BE2C (cell line): ENCODE results near the gene SLC28A1.

ENCODE experiments used
- DNase-seq: peaks from one replicate; pipeline ENCODE4 v3.0.0-alpha.2; 2020
- H3K27me3 ChIP-seq: fragments of 250-450 bp; sonication (Bioruptor Pico); 2 replicates; pipeline ENCODE4 v1.5.1; 2020; ENCODE audit warnings: mild to moderate bottlenecking
- H3K36me3 ChIP-seq: fragments of 250-450 bp; sonication (Bioruptor Pico); 2 replicates; pipeline ENCODE4 v1.5.1; 2020; ENCODE audit warnings: mild to moderate bottlenecking
- H3K4me1 ChIP-seq: fragments of 250-450 bp; sonication (Bioruptor Pico); 2 replicates; pipeline ENCODE4 v1.5.1; 2020
- H3K4me3 ChIP-seq: 2 replicates; pipeline ENCODE4 v1.5.1; 2011; ENCODE audit warnings: low read depth, low read length
- H3K9me3 ChIP-seq: fragments of 250-450 bp; sonication (Bioruptor Pico); 2 replicates; pipeline ENCODE4 v1.5.1; 2020
- TF ChIP-seq, protein P1 (sequence below): IDR thresholded peaks from 2 replicates; pipeline ENCODE4 v1.5.1; 2012; ENCODE audit warnings: mild to moderate bottlenecking, low read depth, low read length

SLC28A1 gene

DNA sequence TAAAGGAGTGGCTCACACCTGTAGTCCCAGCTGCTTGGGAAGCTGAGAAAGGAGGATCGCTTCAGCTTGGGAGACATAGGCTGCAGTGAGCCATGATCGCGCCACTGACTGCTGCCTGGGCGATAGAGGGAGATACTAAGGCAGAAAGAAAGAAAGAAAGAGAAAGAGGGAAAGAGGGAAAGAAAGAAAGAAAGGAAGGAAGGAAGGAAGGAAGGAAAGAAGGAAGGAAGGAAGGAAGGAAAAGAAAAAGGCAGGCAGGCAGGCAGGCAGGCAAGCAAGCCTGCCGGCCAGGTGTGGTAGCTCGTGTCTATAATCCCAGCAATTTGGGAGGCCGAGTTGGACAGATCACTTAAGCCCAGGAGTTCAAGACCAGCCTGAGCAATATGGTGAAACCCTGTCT, 15.3 kb downstream of the SLC28A1 start:
- H3K4me3 ChIP-seq: no peak overlapping the region
- no peaks in the 10 kb centered on the region for H3K27me3 ChIP-seq
- TF ChIP-seq, protein P1, sequence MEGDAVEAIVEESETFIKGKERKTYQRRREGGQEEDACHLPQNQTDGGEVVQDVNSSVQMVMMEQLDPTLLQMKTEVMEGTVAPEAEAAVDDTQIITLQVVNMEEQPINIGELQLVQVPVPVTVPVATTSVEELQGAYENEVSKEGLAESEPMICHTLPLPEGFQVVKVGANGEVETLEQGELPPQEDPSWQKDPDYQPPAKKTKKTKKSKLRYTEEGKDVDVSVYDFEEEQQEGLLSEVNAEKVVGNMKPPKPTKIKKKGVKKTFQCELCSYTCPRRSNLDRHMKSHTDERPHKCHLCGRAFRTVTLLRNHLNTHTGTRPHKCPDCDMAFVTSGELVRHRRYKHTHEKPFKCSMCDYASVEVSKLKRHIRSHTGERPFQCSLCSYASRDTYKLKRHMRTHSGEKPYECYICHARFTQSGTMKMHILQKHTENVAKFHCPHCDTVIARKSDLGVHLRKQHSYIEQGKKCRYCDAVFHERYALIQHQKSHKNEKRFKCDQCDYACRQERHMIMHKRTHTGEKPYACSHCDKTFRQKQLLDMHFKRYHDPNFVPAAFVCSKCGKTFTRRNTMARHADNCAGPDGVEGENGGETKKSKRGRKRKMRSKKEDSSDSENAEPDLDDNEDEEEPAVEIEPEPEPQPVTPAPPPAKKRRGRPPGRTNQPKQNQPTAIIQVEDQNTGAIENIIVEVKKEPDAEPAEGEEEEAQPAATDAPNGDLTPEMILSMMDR: no peak
- no peak for DNase-seq
- no peaks in the 10 kb centered on the region for H3K9me3 ChIP-seq
- H3K36me3 ChIP-seq: no peaks in the 10 kb centered on the region
- H3K4me1 ChIP-seq: no peaks in the 10 kb centered on the region

GRCh38 chr15:84901540-84901939, 17.1 kb downstream of the SLC28A1 start:
- Histone ChIP-seq H3K27me3 (no peaks in the 10 kb centered on the region), H3K4me1 (no peaks in the 10 kb centered on the region), H3K9me3 (no peaks in the 10 kb centered on the region), H3K36me3 (no peaks in the 10 kb centered on the region), H3K4me3 (no peak overlapping the region)
- TF ChIP-seq, protein P1: no peak
- no peak for DNase-seq

DNA sequence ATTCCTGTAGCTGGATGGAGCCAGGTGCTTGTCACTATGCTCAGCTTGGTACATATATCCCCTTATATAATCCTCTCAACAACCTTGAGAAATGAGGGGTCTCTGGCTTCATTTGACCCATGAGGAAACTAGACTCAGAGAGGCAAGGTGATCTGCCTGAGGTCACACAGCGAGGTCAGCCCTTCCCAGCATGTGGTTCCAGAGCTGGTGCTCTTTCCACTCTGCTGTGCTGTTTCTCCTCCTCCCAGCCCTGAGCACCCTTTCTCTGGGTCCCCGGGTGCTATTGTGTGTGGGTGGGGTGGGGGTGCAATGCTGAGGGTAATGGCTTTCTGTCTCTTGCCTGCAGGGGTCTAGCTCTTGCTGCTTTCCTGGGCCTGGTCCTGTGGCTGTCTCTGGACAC, 19.3 kb downstream of the SLC28A1 start:
- DNase-seq: no peak
- H3K27me3 ChIP-seq: no peaks in the 10 kb centered on the region

DNA sequence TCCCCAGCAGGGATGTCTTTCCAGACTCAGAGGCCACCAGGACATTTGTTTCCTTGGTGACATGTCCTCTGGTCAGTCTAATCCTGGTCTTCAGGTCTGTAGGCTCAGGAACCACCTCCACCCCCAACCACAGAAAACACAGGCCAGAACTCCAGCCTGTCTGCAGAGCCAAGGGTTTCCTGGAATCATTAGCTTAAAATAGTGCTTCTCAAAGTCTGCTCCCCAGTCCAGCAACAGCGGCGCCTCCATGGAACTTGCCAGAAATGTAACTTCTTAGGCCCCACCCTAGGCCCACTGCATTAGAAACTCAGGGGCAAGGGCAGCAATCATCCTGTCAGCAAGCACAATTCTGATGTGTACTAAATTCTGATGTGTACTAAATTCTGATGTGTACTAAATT, 20.0 kb downstream of the SLC28A1 start:
- TF ChIP-seq, protein P1: no peak
- Histone ChIP-seq H3K4me1 (no peaks in the 10 kb centered on the region), H3K36me3 (no peaks in the 10 kb centered on the region), H3K4me3 (no peak overlapping the region), H3K27me3 (no peaks in the 10 kb centered on the region), H3K9me3 (no peaks in the 10 kb centered on the region)
- no peak for DNase-seq

More for the DNA sequence above, 19.3 kb downstream of the SLC28A1 start:
- Histone ChIP-seq H3K4me1 (no peaks in the 10 kb centered on the region), H3K9me3 (no peaks in the 10 kb centered on the region), H3K4me3 (no peak overlapping the region), H3K36me3 (no peaks in the 10 kb centered on the region)
- TF ChIP-seq, protein P1: no peak

DNA sequence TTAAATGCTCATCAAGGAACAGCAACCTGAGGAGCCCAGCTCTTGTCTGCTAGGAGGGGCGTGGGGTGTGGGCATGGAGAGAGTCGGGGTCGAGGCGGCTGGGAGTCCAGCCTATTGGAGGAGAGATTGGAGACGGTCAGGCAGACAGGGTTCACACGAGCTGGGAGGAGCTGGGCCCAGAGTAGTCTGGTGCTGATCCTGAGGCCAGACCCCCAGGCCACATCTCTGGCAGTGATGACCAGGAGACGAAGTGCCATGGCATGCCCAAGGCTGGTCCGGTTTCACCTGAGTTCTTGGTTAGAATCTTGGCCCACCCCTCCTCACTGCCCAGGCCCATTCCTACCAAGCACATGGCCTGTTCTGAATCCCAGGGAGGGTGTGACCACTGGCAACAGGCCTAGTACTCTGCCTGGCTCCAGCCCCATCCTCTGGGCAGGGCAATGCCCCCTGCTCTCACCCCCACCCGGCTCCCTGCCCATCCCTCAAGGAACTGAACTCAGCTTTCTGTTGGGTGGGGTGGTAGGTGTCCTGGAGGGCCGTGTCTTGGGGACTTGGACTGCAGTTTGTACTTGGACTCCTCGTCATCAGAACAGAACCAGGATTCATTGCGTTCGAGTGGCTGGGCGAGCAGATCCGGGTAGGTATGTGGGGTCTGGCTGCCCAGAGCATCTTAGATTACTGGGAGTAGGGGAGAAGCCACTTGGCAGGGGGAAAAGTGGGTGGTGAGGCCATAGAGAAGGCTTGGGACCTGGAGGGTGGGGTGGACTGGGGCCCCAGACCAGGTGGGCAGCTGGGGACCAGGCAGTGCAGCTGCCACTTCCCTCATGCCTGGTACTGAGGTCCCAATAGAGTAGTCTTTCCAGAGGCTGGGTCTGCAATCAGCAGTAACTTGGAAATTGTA, 20.8 kb downstream of the SLC28A1 start:
- Histone ChIP-seq H3K4me3 (no peak overlapping the region), H3K36me3 (no peaks in the 10 kb centered on the region), H3K27me3 (no peaks in the 10 kb centered on the region), H3K9me3 (no peaks in the 10 kb centered on the region), H3K4me1 (no peaks in the 10 kb centered on the region)
- TF ChIP-seq, protein P1: no peak
- no peak for DNase-seq

DNA sequence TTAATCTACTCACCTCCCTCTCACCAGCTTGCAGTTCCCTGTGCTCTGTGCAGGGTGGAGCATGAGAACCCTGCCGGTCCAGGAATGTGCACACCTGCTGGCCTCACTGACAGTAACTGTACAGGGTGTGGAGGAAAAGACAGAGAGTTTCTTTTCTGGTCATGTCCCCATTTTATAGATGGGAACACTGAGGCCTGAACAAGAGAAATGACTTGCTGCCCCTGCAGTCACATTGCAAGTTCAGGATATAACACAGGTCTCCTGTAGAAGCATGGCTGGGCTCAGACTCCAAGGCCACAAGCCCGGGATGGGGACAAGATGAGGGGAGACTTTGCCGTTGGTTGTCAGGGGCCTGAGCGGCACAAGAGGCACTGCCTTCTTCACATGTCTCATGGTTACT, 23.3 kb downstream of the SLC28A1 start:
- TF ChIP-seq, protein P1: no peak
- no peak overlapping the region for H3K4me3 ChIP-seq
- no peaks in the 10 kb centered on the region for H3K27me3 ChIP-seq

More for the DNA sequence above, 23.3 kb downstream of the SLC28A1 start:
- H3K36me3 ChIP-seq: no peaks in the 10 kb centered on the region
- DNase-seq: no peak
- no peaks in the 10 kb centered on the region for H3K9me3 ChIP-seq
- peaks cover 10% of the 10 kb centered on the region for H3K4me1 ChIP-seq
